H1 (cell line): Measurements from ENCODE around the gene INO80C. TPM values are rescaled to one million over a fixed set of nuclear protein-coding genes. Genes with fewer than 3 reads are reported as not detected.

ENCODE experiments used
- CTCF ChIA-PET: fragments of 300-600 bp; sonication (Branson Sonifier 250); formaldehyde crosslinking; loops from one replicate; lab custom pipeline; 2021; ENCODE audit not compliant: partially characterized antibody; lab: Charles Lee
- POLR2A ChIA-PET: fragments of 300-600 bp; sonication (Branson Sonifier 250); formaldehyde crosslinking; loops from one replicate; lab custom pipeline; 2021; ENCODE audit warnings: inconsistent platforms; ENCODE audit not compliant: partially characterized antibody; lab: Charles Lee
- DNase-seq, 2 experiments: peaks; one replicate each; pipeline versions ENCODE4 v3.0.0 to v3.0.0-alpha.2; 2010 to 2022; ENCODE audit warnings: low spot score in 2 of 2, low read depth in 1 of 2, mixed read lengths in 1 of 2
- FAIRE-seq: peaks from 2 replicates; lab custom pipeline; 2011; peaks lifted over from hg19 to GRCh38; lab: Jason Lieb, UNC
- H2AFZ ChIP-seq: 2 replicates; pipeline ENCODE4 v1.8.1; 2012; ENCODE audit warnings: low read length, inconsistent platforms
- H2AK5ac ChIP-seq: 2 replicates; pipeline ENCODE4 v1.6.1; 2013; ENCODE audit warnings: low read depth, low read length
- H2BK120ac ChIP-seq: replicated peaks from 2 replicates; pipeline ENCODE3; 2013; ENCODE audit warnings: low read depth, low read length, inconsistent platforms
- H2BK12ac ChIP-seq: 2 replicates; pipeline ENCODE4 v1.6.1; 2013; ENCODE audit warnings: low read depth, low read length
- H2BK15ac ChIP-seq: 2 replicates; pipeline ENCODE4 v1.6.1; 2013; ENCODE audit warnings: low read length
- H2BK20ac ChIP-seq: 2 replicates; pipeline ENCODE4 v1.6.1; 2013; ENCODE audit warnings: low read length
- H2BK5ac ChIP-seq: 2 replicates; pipeline ENCODE4 v1.6.1; 2013; ENCODE audit warnings: low read depth, low read length
- H3K14ac ChIP-seq: 2 replicates; pipeline ENCODE4 v1.6.1; 2013; ENCODE audit warnings: inconsistent platforms; ENCODE audit not compliant: insufficient read length
- H3K18ac ChIP-seq: 2 replicates; pipeline ENCODE4 v1.6.1; 2013; ENCODE audit warnings: low read length; ENCODE audit errors: extremely low read depth
- H3K23ac ChIP-seq: 2 replicates; pipeline ENCODE4 v1.6.1; 2013; ENCODE audit warnings: inconsistent platforms; ENCODE audit not compliant: insufficient read length
- H3K23me2 ChIP-seq: 2 replicates; pipeline ENCODE4 v1.6.1; 2013; ENCODE audit warnings: low read depth, low read length
- H3K27ac ChIP-seq: 2 replicates; pipeline ENCODE4 v1.6.1; 2011; ENCODE audit warnings: low read depth, low read length, inconsistent platforms
- H3K27me3 ChIP-seq, 4 experiments: replicated peaks in 1 of 4; 1 replicate in 1 of 4; 2 replicates in 3 of 4; pipeline versions ENCODE4 v1.6.1 to v1.8.1; 2011 to 2013; ENCODE audit warnings: low read length in 3 of 4, mild to moderate bottlenecking in 3 of 4, inconsistent platforms in 2 of 4, mixed read lengths in 2 of 4, moderate library complexity in 1 of 4; ENCODE audit not compliant: control insufficient read depth in 3 of 4, insufficient read depth in 3 of 4; ENCODE audit errors: extremely low read depth in 1 of 4
- H3K36me3 ChIP-seq, 4 experiments: 2 replicates each; pipeline versions ENCODE4 v1.6.1 to v1.8.1; 2011 to 2013; ENCODE audit warnings: mild to moderate bottlenecking in 4 of 4, low read length in 3 of 4, moderate library complexity in 2 of 4, control low read depth in 1 of 4, inconsistent platforms in 1 of 4; ENCODE audit not compliant: insufficient read depth in 4 of 4, control insufficient read depth in 2 of 4
- H3K4ac ChIP-seq: replicated peaks from 2 replicates; pipeline ENCODE3; 2013; ENCODE audit warnings: low read length, low read depth, mixed read lengths, inconsistent platforms; ENCODE audit not compliant: insufficient read length
- H3K4me1 ChIP-seq, 4 experiments: replicated peaks in 1 of 4; 1 replicate in 1 of 4; 2 replicates in 3 of 4; pipeline versions ENCODE4 v1.6.1 to v1.8.1; 2011 to 2013; ENCODE audit warnings: low read length in 3 of 4, inconsistent platforms in 2 of 4, mixed read lengths in 1 of 4; ENCODE audit not compliant: insufficient read depth in 4 of 4, control insufficient read depth in 3 of 4
- H3K4me2 ChIP-seq, 2 experiments: 2 replicates each; pipeline versions ENCODE4 v1.6.1 to v1.8.1; 2011 to 2013; ENCODE audit warnings: low read depth in 2 of 2, low read length in 2 of 2, control low read depth in 1 of 2, inconsistent platforms in 1 of 2, mild to moderate bottlenecking in 1 of 2; ENCODE audit not compliant: insufficient read depth in 1 of 2
- H3K4me3 ChIP-seq, 4 experiments: fragments of 200-600, 300-600 bp in 1 of 4; sonication (generic), shearing (Covaris generic), sonication (Bioruptor Twin) in 1 of 4; 2 replicates each; pipeline versions ENCODE4 v1.5.1 to v1.8.1; 2011 to 2016; ENCODE audit warnings: low read length in 4 of 4, low read depth in 3 of 4, control low read depth in 2 of 4, inconsistent platforms in 2 of 4, mild to moderate bottlenecking in 2 of 4, mixed read lengths in 1 of 4, moderate library complexity in 1 of 4; ENCODE audit not compliant: insufficient read depth in 2 of 4; ENCODE audit errors: extremely low read depth in 1 of 4
- H3K56ac ChIP-seq: replicated peaks from 2 replicates; pipeline ENCODE3; 2013; ENCODE audit warnings: low read depth, mild to moderate bottlenecking, mixed read lengths, low read length, inconsistent platforms; ENCODE audit not compliant: insufficient read length
- H3K79me1 ChIP-seq: 2 replicates; pipeline ENCODE4 v1.6.1; 2013; ENCODE audit warnings: low read depth, low read length, control low read depth
- H3K79me2 ChIP-seq, 2 experiments: 2 replicates each; pipeline versions ENCODE4 v1.6.1 to v1.8.1; 2012 to 2013; ENCODE audit warnings: low read length in 2 of 2, mild to moderate bottlenecking in 2 of 2, inconsistent platforms in 1 of 2; ENCODE audit not compliant: insufficient read depth in 2 of 2, control insufficient read depth in 1 of 2
- H3K9ac ChIP-seq, 4 experiments: replicated peaks in 1 of 4; 1 replicate in 1 of 4; 2 replicates in 3 of 4; pipeline versions ENCODE4 v1.6.1 to v1.8.1; 2011 to 2013; ENCODE audit warnings: low read depth in 3 of 4, low read length in 3 of 4, control low read depth in 2 of 4, mild to moderate bottlenecking in 2 of 4, moderate library complexity in 2 of 4, inconsistent platforms in 1 of 4; ENCODE audit errors: extremely low read depth in 1 of 4
- H3K9me3 ChIP-seq, 2 experiments: 2 replicates each; pipeline versions ENCODE4 v1.6.1 to v1.8.1; 2012 to 2013; ENCODE audit warnings: mild to moderate bottlenecking in 2 of 2, moderate library complexity in 2 of 2, control low read depth in 1 of 2, inconsistent platforms in 1 of 2, low read depth in 1 of 2, low read length in 1 of 2, mixed read lengths in 1 of 2; ENCODE audit not compliant: insufficient read depth in 2 of 2
- H4K20me1 ChIP-seq, 2 experiments: replicated peaks in 1 of 2; 2 replicates each; pipeline versions ENCODE3 to v1.8.1; 2011 to 2013; ENCODE audit warnings: inconsistent platforms in 2 of 2, low read length in 2 of 2, mild to moderate bottlenecking in 1 of 2; ENCODE audit not compliant: insufficient read depth in 2 of 2, control insufficient read depth in 1 of 2
- H4K5ac ChIP-seq: 2 replicates; pipeline ENCODE4 v1.6.1; 2013; ENCODE audit warnings: low read length, low read depth, mixed read lengths, inconsistent platforms; ENCODE audit not compliant: insufficient read length
- H4K8ac ChIP-seq: 2 replicates; pipeline ENCODE4 v1.8.0; 2013; ENCODE audit warnings: mild to moderate bottlenecking, moderate library complexity, low read length, inconsistent platforms; ENCODE audit not compliant: insufficient read depth; ENCODE audit errors: extremely low read depth
- H4K91ac ChIP-seq: replicated peaks from 2 replicates; pipeline ENCODE3; 2013; ENCODE audit warnings: low read length, mixed read lengths, inconsistent platforms; ENCODE audit not compliant: insufficient read length
- ASH2L ChIP-seq: fragments of 200-600, 300-600 bp; sonication (generic); IDR thresholded peaks from one replicate; pipeline ENCODE4 v1.7.1; 2017; ENCODE audit warnings: low read length
- BCL11A ChIP-seq, 2 experiments: IDR thresholded peaks; one replicate each; pipeline ENCODE4 v1.6.1; 2011; ENCODE audit warnings: low read depth in 2 of 2, low read length in 2 of 2, mild to moderate bottlenecking in 2 of 2
- CBX5 ChIP-seq: fragments of 300-800, 300-1000 bp; sonication (generic); IDR thresholded peaks from 2 replicates; pipeline ENCODE4 v1.7.1; 2016; ENCODE audit warnings: antibody characterized with exemption, low read length, low read depth
- EZH2 ChIP-seq: fragments of 200-600 bp; sonication (generic); IDR thresholded peaks from 2 replicates; pipeline ENCODE4 v1.7.1; 2012; ENCODE audit warnings: low read depth, mild to moderate bottlenecking, moderate library complexity, low read length, inconsistent platforms; ENCODE audit not compliant: severe bottlenecking
- GTF2F1 ChIP-seq: IDR thresholded peaks from 2 replicates; pipeline ENCODE4 v1.6.1; 2012; ENCODE audit warnings: low read depth, low read length, improper control_type of control experiment, borderline replicate concordance
- JUND ChIP-seq: IDR thresholded peaks from 2 replicates; pipeline ENCODE4 v1.6.1; 2011; ENCODE audit warnings: mild to moderate bottlenecking, improper control_type of control experiment, low read length
- SUZ12 ChIP-seq: fragments of 200-600 bp; sonication (generic); IDR thresholded peaks from 2 replicates; pipeline ENCODE4 v1.6.1; 2012; ENCODE audit warnings: mild to moderate bottlenecking, inconsistent platforms, low read length, moderate library complexity, mixed read lengths
- TEAD4 ChIP-seq: IDR thresholded peaks from 2 replicates; pipeline ENCODE4 v1.6.1; 2012; ENCODE audit warnings: low read depth, low read length, inconsistent platforms, mixed read lengths
- WGBS, 2 experiments: shearing (Covaris generic) in 1 of 2; methylation state at CpG; one replicate each; pipeline versions ENCODE4 v1.1.6 to v1.1.7; 2013 to 2015; ENCODE audit warnings: low lambda C conversion rate in 2 of 2, mixed read lengths in 2 of 2, inconsistent platforms in 1 of 2, low coverage in 1 of 2, missing lambda C conversion rate in 1 of 2; ENCODE audit not compliant: insufficient replicate concordance in 2 of 2, insufficient coverage in 1 of 2, insufficient read length in 1 of 2; ENCODE audit errors: extremely low coverage in 1 of 2, missing lambda C conversion rate in 1 of 2; 5-methylcytosine and 5-hydroxymethylcytosine counted together
- polyA plus RNA-seq, 7 experiments: library from polyadenylated mRNA; depleted of rRNA in 3 of 7; stranded (reverse) in 5 of 7; unstranded in 2 of 7; fragments of >200 nt in 5 of 7; fragments of 200-250 nt in 2 of 7; gene quantifications; 1 replicate in 5 of 7; 2 replicates in 1 of 7; 4 replicates in 1 of 7; pipeline versions ENCODE4 v1.2.1 to v1.2.3, GENCODE V29; 2011 to 2013; ENCODE audit warnings: missing spikeins in 2 of 7, mixed read lengths in 2 of 7
- total RNA-seq: library from RNA; stranded (reverse); fragmentation: NEBNext Ultra II Directional; extraction: Animal tissue kit (Norgen Biotek cat#: 25700); gene quantifications from 2 replicates; pipeline ENCODE4 v1.2.1, GENCODE V29; 2021
- TF ChIP-seq, protein P1 (sequence below): IDR thresholded peaks from 2 replicates; pipeline ENCODE4 v1.6.1; 2011; ENCODE audit warnings: low read length, improper control_type of control experiment
- TF ChIP-seq, protein P2 (sequence below): IDR thresholded peaks from 2 replicates; pipeline ENCODE4 v1.6.1; 2011; ENCODE audit warnings: low read depth, mild to moderate bottlenecking, low read length; ENCODE audit not compliant: insufficient read depth

INO80C gene
- total and polyA plus RNA-seq, 2 of the 8 experiments (the other 6 are each of a cell fraction or from before 2014, with no cell fraction given) = 30.1 to 48.9 TPM

DNA sequence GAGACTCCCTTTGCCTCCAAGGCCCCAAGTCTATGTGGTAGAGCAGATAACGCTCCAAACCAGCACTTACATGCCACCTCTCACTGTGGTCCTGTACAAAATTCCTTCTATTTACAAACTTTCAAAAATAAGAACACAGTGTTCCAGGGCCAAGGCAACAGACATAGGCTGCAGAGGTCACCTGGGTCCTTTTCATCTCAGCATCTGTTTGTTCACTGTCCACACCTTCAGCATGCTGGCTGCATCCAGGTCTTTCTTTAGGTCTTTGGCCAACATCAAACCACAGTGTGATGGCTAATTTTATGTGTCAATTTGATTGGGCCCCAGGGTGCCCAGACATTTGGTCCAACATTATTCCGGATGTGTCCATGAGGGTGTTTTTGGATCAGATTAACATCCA is 20.0 kb upstream of the INO80C start:
- FAIRE-seq = no peak
- no peaks in the 10 kb centered on the region for H3K79me2 ChIP-seq
- H3K14ac ChIP-seq = no peak overlapping the region
- no peak overlapping the region for H4K8ac ChIP-seq
- no peak overlapping the region for H3K4me2 ChIP-seq
- H3K4ac ChIP-seq = no peak overlapping the region
- no peak overlapping the region for H2BK15ac ChIP-seq
- no peak overlapping the region for H3K4me3 ChIP-seq
- H3K9me3 ChIP-seq = no peaks in the 10 kb centered on the region
- H3K23me2 ChIP-seq = no peaks in the 10 kb centered on the region
- ChIA-PET CTCF (no interaction called here), POLR2A (no interaction called here)
- no peak overlapping the region for H2AFZ ChIP-seq
- no peak overlapping the region for H3K56ac ChIP-seq
- H4K91ac ChIP-seq = no peak overlapping the region
- H2BK5ac ChIP-seq = no peak overlapping the region
- no peak overlapping the region for H3K23ac ChIP-seq
- H2BK12ac ChIP-seq = no peak overlapping the region
- H3K9ac ChIP-seq = no peak overlapping the region
- no peaks in the 10 kb centered on the region for H4K20me1 ChIP-seq
- H3K18ac ChIP-seq = no peak overlapping the region
- 90% methylated on average over 2 of the region's 2 CpGs; no CpG with 5 or more reads in 1 of the 2 experiments for WGBS, 2 experiments
- H3K36me3 ChIP-seq = no peaks in the 10 kb centered on the region
- no peak overlapping the region for H3K27ac ChIP-seq
- no peak overlapping the region for H4K5ac ChIP-seq
- no peak overlapping the region for H2BK120ac ChIP-seq
- no peaks in the 10 kb centered on the region for H3K79me1 ChIP-seq
- no peak for DNase-seq
- H3K4me1 ChIP-seq = peaks cover 0 to 8% (median 5%) of the 10 kb centered on the region in 4 experiments; a peak in 4 of 7 replicates
- no peaks in the 10 kb centered on the region for H3K27me3 ChIP-seq
- H2BK20ac ChIP-seq = no peak overlapping the region
- H2AK5ac ChIP-seq = no peak overlapping the region
- no peak for TF ChIP-seq ASH2L
- no peak for TF ChIP-seq BCL11A (IDR thresholded peaks at IDR 0.05; ENCODE audit: low read depth in 2 of 2, low read length in 2 of 2)
- TF ChIP-seq SUZ12 = no peak
- TF ChIP-seq CBX5 = no peak
- TF ChIP-seq, protein P1, sequence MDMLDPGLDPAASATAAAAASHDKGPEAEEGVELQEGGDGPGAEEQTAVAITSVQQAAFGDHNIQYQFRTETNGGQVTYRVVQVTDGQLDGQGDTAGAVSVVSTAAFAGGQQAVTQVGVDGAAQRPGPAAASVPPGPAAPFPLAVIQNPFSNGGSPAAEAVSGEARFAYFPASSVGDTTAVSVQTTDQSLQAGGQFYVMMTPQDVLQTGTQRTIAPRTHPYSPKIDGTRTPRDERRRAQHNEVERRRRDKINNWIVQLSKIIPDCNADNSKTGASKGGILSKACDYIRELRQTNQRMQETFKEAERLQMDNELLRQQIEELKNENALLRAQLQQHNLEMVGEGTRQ = no peak
- no peak for TF ChIP-seq JUND
- no peak for TF ChIP-seq TEAD4
- no peak for TF ChIP-seq GTF2F1
- TF ChIP-seq EZH2 = no peak
- TF ChIP-seq, protein P2, sequence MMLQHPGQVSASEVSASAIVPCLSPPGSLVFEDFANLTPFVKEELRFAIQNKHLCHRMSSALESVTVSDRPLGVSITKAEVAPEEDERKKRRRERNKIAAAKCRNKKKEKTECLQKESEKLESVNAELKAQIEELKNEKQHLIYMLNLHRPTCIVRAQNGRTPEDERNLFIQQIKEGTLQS = no peak
